ENCODE measurements around the gene NCOA7.

GRCh38 chr6:125953502-125953875, 162.7 kb downstream of the NCOA7 start:
- TF ChIP-seq, protein P1, sequence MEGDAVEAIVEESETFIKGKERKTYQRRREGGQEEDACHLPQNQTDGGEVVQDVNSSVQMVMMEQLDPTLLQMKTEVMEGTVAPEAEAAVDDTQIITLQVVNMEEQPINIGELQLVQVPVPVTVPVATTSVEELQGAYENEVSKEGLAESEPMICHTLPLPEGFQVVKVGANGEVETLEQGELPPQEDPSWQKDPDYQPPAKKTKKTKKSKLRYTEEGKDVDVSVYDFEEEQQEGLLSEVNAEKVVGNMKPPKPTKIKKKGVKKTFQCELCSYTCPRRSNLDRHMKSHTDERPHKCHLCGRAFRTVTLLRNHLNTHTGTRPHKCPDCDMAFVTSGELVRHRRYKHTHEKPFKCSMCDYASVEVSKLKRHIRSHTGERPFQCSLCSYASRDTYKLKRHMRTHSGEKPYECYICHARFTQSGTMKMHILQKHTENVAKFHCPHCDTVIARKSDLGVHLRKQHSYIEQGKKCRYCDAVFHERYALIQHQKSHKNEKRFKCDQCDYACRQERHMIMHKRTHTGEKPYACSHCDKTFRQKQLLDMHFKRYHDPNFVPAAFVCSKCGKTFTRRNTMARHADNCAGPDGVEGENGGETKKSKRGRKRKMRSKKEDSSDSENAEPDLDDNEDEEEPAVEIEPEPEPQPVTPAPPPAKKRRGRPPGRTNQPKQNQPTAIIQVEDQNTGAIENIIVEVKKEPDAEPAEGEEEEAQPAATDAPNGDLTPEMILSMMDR (IDR thresholded peaks at IDR 0.05; ENCODE audit: low read depth, low read length): peak; percentile 37
- TF ChIP-seq EZH2phosphoT487 (IDR thresholded peaks at IDR 0.05; ENCODE audit: low read depth): no peak

All from OCI-LY3 (cell line).